Tibial artery (tissue), 4 donors: ENCODE results near the gene KCNMA1.

Experiments
- DNase-seq, 2 donors: peaks; one replicate each; pipeline ENCODE4 v3.0.0-alpha.2; 2019
- H3K27ac ChIP-seq, 2 donors: fragments of 200-600 bp; sonication (generic) in 1 of 2; 1 replicate in 1 of 2; 2 replicates in 1 of 2; pipeline ENCODE4 v1.5.1; 2018 to 2019; ENCODE audit warnings: mild to moderate bottlenecking in 1 of 2
- H3K27me3 ChIP-seq, 2 donors: fragments of 200-600 bp; sonication (generic) in 1 of 2; one replicate each; pipeline versions ENCODE4 v1.5.1 to v1.6.0; 2016 to 2019
- H3K36me3 ChIP-seq, 3 donors: fragments of 200-600 bp; sonication (generic) in 2 of 3; one replicate each; pipeline ENCODE4 v1.5.1; 2016 to 2019; ENCODE audit warnings: mild to moderate bottlenecking in 2 of 3
- H3K4me1 ChIP-seq, 4 donors: fragments of 200-600 bp; sonication (generic) in 2 of 4; 1 replicate in 3 of 4; 2 replicates in 1 of 4; pipeline ENCODE4 v1.5.1; 2016 to 2019
- H3K4me3 ChIP-seq, 2 donors: fragments of 200-600 bp; sonication (generic) in 1 of 2; 1 replicate in 1 of 2; 2 replicates in 1 of 2; pipeline ENCODE4 v1.5.1; 2018 to 2019; ENCODE audit warnings: mild to moderate bottlenecking in 2 of 2
- H3K9me3 ChIP-seq, 3 donors: fragments of 200-600 bp; sonication (generic) in 1 of 3; one replicate each; pipeline ENCODE4 v1.5.1; 2016 to 2019
- CTCF ChIP-seq, 2 experiments: fragments of 200-600 bp in 1 of 2; fragments of 450-650 bp in 1 of 2; IDR thresholded peaks; one replicate each; pipeline ENCODE4 v1.5.1; 2017 to 2019; ENCODE audit warnings: antibody characterized with exemption in 2 of 2, mild to moderate bottlenecking in 1 of 2, moderate library complexity in 1 of 2
- intact Hi-C: fragments of 100-400 bp; cut with DNase I; formaldehyde crosslinking; loops from one replicate; pipeline ENCODE4 v1.15.0; 2023; ENCODE audit warnings: low total_unique reads

Gene KCNMA1

DNA sequence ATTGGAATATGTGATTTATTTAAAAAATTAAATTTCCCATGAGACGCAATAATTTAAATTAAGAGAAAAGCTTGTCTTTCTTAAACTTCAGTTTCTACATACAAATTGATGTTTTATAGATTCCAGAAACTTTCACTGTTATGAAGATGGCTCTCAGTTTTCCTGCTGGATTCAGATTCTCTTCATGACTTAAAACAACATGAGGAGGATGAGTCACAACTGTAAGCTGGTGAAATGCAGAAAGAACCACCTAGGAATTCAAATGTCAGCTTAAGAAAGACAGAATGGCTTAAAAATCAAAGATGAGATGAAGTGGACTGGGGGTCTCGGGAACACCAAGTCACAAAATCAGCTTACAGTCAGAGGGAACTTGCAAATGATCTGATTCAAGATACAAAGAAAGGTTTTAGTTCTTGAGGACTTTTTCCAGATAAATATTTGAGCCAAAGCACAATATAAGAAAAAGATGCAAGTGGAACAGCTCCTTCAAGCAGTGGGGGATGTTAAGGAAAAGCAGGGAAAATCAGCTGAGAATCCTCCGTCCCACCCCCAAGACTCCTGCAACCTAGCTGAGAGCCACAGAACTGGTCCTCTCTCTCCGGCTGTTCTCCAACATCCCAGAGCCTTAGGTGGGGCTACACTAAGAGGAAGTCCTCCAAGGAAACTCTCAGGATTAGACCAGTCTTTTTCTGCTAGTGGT is 279.8 kb downstream of the KCNMA1 start:
- TF ChIP-seq CTCF (IDR thresholded peaks at IDR 0.05) = no peak
- no peaks in the 10 kb centered on the region for H3K9me3 ChIP-seq
- H3K36me3 ChIP-seq = no peaks in the 10 kb centered on the region
- no peaks in the 10 kb centered on the region for H3K27me3 ChIP-seq
- H3K4me3 ChIP-seq = no peak overlapping the region
- H3K4me1 ChIP-seq = peaks cover 0 to 30% (median 4%) of the 10 kb centered on the region in 4 donors
- intact Hi-C loops = no loop called here
- H3K27ac ChIP-seq = peak overlapping the region in 1 of 2 donors; percentile 12
- no peak for DNase-seq

GRCh38 chr10:77357185-77357584 is 280.4 kb downstream of the KCNMA1 start:
- TF ChIP-seq CTCF (IDR thresholded peaks at IDR 0.05) = no peak
- no peaks in the 10 kb centered on the region for H3K9me3 ChIP-seq
- peak overlapping the region in 1 of 2 donors; percentile 12 for H3K27ac ChIP-seq
- H3K4me1 ChIP-seq = peaks cover 0 to 36% (median 4%) of the 10 kb centered on the region in 4 donors
- no peaks in the 10 kb centered on the region for H3K27me3 ChIP-seq
- H3K4me3 ChIP-seq = no peak overlapping the region
- no peaks in the 10 kb centered on the region for H3K36me3 ChIP-seq
- no peak for DNase-seq
- intact Hi-C loops = no loop called here

DNA sequence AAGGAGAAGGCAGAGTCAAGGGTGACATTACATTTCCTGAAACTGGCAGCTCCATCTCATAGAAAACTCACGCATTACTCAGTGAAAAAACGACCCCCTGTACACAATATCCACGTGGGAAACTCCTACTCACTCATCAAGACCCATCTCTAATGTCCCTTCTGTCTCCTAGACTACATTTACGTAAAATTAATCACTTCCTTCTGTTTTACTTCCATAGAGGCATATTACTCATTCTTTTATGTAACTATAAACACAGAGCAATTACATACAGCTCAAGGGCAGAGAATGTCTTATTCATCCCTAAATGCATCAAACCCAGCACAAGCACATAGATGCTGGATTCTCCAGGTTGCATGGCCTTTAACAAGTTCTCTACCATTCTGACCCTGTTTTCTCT is 281.8 kb downstream of the KCNMA1 start:
- no peak for DNase-seq
- no peak for TF ChIP-seq CTCF (IDR thresholded peaks at IDR 0.05)
- peaks cover 0 to 44% (median 14%) of the 10 kb centered on the region in 4 donors for H3K4me1 ChIP-seq
- H3K27me3 ChIP-seq = no peaks in the 10 kb centered on the region
- H3K36me3 ChIP-seq = no peaks in the 10 kb centered on the region
- no peak overlapping the region for H3K27ac ChIP-seq
- intact Hi-C loops = no loop called here
- H3K9me3 ChIP-seq = no peaks in the 10 kb centered on the region
- no peak overlapping the region for H3K4me3 ChIP-seq

DNA sequence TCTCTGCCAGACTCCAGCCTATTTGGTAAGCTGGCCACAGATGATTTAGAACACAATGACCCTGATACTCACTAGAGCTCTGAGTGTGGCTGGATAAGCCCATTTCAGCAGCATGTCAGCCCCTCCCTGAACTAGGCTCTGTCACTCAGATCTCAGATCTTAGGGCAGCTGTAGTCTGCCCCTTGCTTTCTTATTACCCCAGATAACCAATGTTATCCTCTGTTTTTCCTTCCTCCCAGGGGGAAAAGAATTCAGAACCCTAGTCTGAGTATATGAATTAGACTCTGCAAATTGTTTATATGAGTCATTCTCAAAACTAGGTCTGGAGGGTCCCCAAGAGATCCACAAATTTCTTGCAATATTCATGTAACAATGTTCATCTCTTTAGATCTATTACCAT is 286.2 kb downstream of the KCNMA1 start:
- Histone ChIP-seq H3K27me3 (no peaks in the 10 kb centered on the region), H3K4me3 (no peak overlapping the region), H3K9me3 (no peaks in the 10 kb centered on the region), H3K4me1 (peaks cover 0 to 64% (median 25%) of the 10 kb centered on the region in 4 donors), H3K27ac (peak overlapping the region; percentile 49 to 61), H3K36me3 (no peaks in the 10 kb centered on the region)
- intact Hi-C loops = no loop called here
- DNase-seq = no peak
- TF ChIP-seq CTCF (IDR thresholded peaks at IDR 0.05) = no peak

- no peak for TF ChIP-seq CTCF (IDR thresholded peaks at IDR 0.05)
- H3K4me1 ChIP-seq = peaks cover 0 to 66% (median 25%) of the 10 kb centered on the region in 4 donors
- DNase-seq = peak; percentile 79 to 85
- intact Hi-C loops = no loop called here
- H3K4me3 ChIP-seq = no peak overlapping the region
- peak overlapping the region; percentile 49 to 61 for H3K27ac ChIP-seq
- H3K36me3 ChIP-seq = no peaks in the 10 kb centered on the region
- no peaks in the 10 kb centered on the region for H3K9me3 ChIP-seq
- no peaks in the 10 kb centered on the region for H3K27me3 ChIP-seq
Observed at GRCh38 chr10:77350711-77351119, 286.9 kb downstream of the KCNMA1 start.
